NCI-H446 treated with DMSO at 0.1 percent for 48 hours (cell line): ENCODE measurements around the gene VPS45.

Experiments
- DNase-seq: peaks from one replicate; lab custom pipeline; 2025; lab: John Stamatoyannopoulos, UW

Gene VPS45

GRCh38 chr1:150194381-150195031 lies 126.9 kb downstream of the VPS45 start:
- no peak for DNase-seq
